ENCODE results near the gene WAC.

DNA sequence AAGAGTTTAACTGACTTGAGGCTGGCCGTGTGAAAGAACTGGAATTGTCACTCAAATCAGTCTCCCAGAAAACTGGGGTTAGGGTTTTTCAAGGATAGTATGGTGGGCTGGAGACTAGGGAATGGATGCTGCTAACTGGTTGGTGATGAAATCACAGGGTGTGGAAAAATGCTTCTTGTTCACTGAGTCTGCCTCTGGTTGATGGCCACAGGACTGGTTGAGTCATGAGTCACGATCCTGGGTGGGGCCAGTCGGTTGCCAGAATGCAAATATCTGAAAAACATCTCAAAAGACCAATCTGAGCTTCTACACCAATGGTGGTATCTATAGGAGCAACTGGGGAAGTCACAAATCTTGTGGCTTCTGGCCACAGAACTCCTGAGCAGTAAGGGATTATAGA, 128.1 kb downstream of the WAC start:
- TF ChIP-seq, protein P1, sequence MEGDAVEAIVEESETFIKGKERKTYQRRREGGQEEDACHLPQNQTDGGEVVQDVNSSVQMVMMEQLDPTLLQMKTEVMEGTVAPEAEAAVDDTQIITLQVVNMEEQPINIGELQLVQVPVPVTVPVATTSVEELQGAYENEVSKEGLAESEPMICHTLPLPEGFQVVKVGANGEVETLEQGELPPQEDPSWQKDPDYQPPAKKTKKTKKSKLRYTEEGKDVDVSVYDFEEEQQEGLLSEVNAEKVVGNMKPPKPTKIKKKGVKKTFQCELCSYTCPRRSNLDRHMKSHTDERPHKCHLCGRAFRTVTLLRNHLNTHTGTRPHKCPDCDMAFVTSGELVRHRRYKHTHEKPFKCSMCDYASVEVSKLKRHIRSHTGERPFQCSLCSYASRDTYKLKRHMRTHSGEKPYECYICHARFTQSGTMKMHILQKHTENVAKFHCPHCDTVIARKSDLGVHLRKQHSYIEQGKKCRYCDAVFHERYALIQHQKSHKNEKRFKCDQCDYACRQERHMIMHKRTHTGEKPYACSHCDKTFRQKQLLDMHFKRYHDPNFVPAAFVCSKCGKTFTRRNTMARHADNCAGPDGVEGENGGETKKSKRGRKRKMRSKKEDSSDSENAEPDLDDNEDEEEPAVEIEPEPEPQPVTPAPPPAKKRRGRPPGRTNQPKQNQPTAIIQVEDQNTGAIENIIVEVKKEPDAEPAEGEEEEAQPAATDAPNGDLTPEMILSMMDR (IDR thresholded peaks at IDR 0.05): no peak
- no peak for TF ChIP-seq POLR2A (IDR thresholded peaks at IDR 0.05)

All from thyroid gland (tissue), 4 donors.